ENCODE results near the gene ACACA. TPM values are rescaled to one million over a fixed set of nuclear protein-coding genes. Genes with fewer than 3 reads are reported as not detected.
"Not testable (repeated sequence)": the region's sequence is repeated elsewhere in the genome, so short reads cannot be mapped to it uniquely, and the experiment has no call there.

The ACACA gene
- polyA plus RNA-seq, 4 donors, result 7.0 to 30.0 (median 16.6) TPM

GRCh38 chr17:37082985-37083384 is 323.7 kb downstream of the ACACA start:
- no peaks in the 10 kb centered on the region for H3K27me3 ChIP-seq (ENCODE audit: control insufficient read depth in 3 of 3, insufficient read depth in 3 of 3, low read length in 3 of 3)
- FAIRE-seq (no peak), DNase-seq (no peak)
- WGBS, 3 donors, result 88 to 91% (median 89%) methylated on average over 4 of the region's 4 CpGs
- peaks cover 0 to 12% of the 10 kb centered on the region in 2 donors for H3K9me3 ChIP-seq (ENCODE audit: control insufficient read depth in 2 of 2, insufficient read depth in 1 of 2, low read depth in 1 of 2, low read length in 1 of 2)
- no peak overlapping the region for H3K4me3 ChIP-seq (ENCODE audit: low read depth in 1 of 3, low read length in 3 of 3)
- peaks cover 0 to 39% (median 0%) of the 10 kb centered on the region in 3 donors for H3K4me1 ChIP-seq (ENCODE audit: control insufficient read depth in 3 of 3, insufficient read depth in 2 of 3, low read depth in 1 of 3, low read length in 2 of 3)
- peaks cover 0 to 29% (median 4%) of the 10 kb centered on the region in 3 donors for H3K36me3 ChIP-seq (ENCODE audit: control insufficient read depth in 3 of 3, insufficient read depth in 2 of 3, low read depth in 1 of 3, low read length in 3 of 3)
- no peak overlapping the region for H3K27ac ChIP-seq (ENCODE audit: low read depth in 1 of 3, low read length in 2 of 3)

- WGBS, 3 donors, result 92 to 96% (median 92%) methylated on average over 8 of the region's 8 CpGs
- peaks cover 0 to 29% (median 4%) of the 10 kb centered on the region in 3 donors for H3K36me3 ChIP-seq (ENCODE audit: control insufficient read depth in 3 of 3, insufficient read depth in 2 of 3, low read depth in 1 of 3, low read length in 3 of 3)
- H3K27ac ChIP-seq (ENCODE audit: low read depth in 1 of 3, low read length in 2 of 3), result no peak overlapping the region
- no peak for DNase-seq
- no peaks in the 10 kb centered on the region for H3K27me3 ChIP-seq (ENCODE audit: control insufficient read depth in 3 of 3, insufficient read depth in 3 of 3, low read length in 3 of 3)
- no peak overlapping the region for H3K4me3 ChIP-seq (ENCODE audit: low read depth in 1 of 3, low read length in 3 of 3)
- H3K9me3 ChIP-seq (ENCODE audit: control insufficient read depth in 2 of 2, insufficient read depth in 1 of 2, low read depth in 1 of 2, low read length in 1 of 2), result peaks cover 0 to 15% of the 10 kb centered on the region in 2 donors
- H3K4me1 ChIP-seq (ENCODE audit: control insufficient read depth in 3 of 3, insufficient read depth in 2 of 3, low read depth in 1 of 3, low read length in 2 of 3), result peaks cover 0 to 37% (median 0%) of the 10 kb centered on the region in 3 donors
- FAIRE-seq, result no peak
These were observed 324.2 kb downstream of the ACACA start for GRCh38 chr17:37082311-37082860.

DNA sequence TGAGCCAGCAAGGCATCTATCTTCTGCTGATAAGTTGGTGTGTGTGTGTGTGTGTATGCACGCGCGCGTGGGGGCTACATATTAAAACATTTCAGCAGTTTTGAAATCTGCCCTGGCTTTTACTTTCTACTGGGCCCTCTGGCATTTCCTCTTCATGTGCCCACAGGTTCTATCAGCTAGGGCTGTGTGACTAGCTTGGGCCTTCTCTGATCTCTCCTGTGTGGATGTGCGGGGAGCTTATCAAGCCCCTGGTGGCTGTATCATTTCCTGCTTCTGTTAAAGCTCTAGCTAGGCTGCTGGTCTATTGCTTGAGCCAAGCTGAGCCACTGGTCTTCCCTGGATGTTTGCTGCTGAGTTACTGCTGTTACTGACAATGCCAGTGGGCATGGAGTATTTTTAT is 325.3 kb downstream of the ACACA start:
- Histone ChIP-seq H3K4me1 (ENCODE audit: control insufficient read depth in 3 of 3, insufficient read depth in 2 of 3, low read depth in 1 of 3, low read length in 2 of 3) (peaks cover 0 to 31% (median 0%) of the 10 kb centered on the region in 3 donors), H3K27me3 (ENCODE audit: control insufficient read depth in 3 of 3, insufficient read depth in 3 of 3, low read length in 3 of 3) (no peaks in the 10 kb centered on the region), H3K9me3 (ENCODE audit: control insufficient read depth in 2 of 2, insufficient read depth in 1 of 2, low read depth in 1 of 2, low read length in 1 of 2) (peaks cover 0 to 15% of the 10 kb centered on the region in 2 donors), H3K27ac (ENCODE audit: low read depth in 1 of 3, low read length in 2 of 3) (no peak overlapping the region), H3K4me3 (ENCODE audit: low read depth in 1 of 3, low read length in 3 of 3) (no peak overlapping the region), H3K36me3 (ENCODE audit: control insufficient read depth in 3 of 3, insufficient read depth in 2 of 3, low read depth in 1 of 3, low read length in 3 of 3) (peaks cover 0 to 19% (median 4%) of the 10 kb centered on the region in 3 donors)
- DNase-seq (no peak), FAIRE-seq (no peak)
- WGBS, 3 donors, result 86 to 95% (median 93%) methylated on average over 5 of the region's 5 CpGs

DNA sequence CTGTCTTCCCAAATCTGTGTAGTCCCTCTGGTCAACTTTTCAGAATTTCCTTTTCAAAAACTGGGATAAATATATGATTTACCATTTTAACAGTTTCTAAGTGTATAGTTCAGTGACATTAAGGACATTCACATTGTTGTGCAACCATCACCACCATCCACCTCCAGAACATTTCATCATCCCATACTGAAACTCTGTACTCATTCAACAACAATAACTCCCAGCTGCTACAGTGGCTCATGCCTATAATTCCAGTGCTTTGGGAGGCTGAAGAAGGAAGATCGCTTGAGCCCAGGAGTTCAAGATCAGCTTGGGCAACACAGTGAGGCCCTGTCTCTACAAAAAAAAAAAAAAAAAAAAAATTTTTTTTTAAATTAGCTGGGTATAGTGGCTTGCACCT is 326.9 kb downstream of the ACACA start:
- DNase-seq, result peak in 1 of 2 donors; percentile 54
- Histone ChIP-seq H3K27me3 (ENCODE audit: control insufficient read depth in 3 of 3, insufficient read depth in 3 of 3, low read length in 3 of 3) (no peaks in the 10 kb centered on the region), H3K36me3 (ENCODE audit: control insufficient read depth in 3 of 3, insufficient read depth in 2 of 3, low read depth in 1 of 3, low read length in 3 of 3) (peaks cover 0 to 8% (median 0%) of the 10 kb centered on the region in 3 donors), H3K9me3 (ENCODE audit: control insufficient read depth in 2 of 2, insufficient read depth in 1 of 2, low read depth in 1 of 2, low read length in 1 of 2) (peaks cover 0 to 15% of the 10 kb centered on the region in 2 donors), H3K4me1 (ENCODE audit: control insufficient read depth in 3 of 3, insufficient read depth in 2 of 3, low read depth in 1 of 3, low read length in 2 of 3) (peaks cover 0 to 17% (median 0%) of the 10 kb centered on the region in 3 donors), H3K27ac (ENCODE audit: low read depth in 1 of 3, low read length in 2 of 3) (no peak overlapping the region), H3K4me3 (ENCODE audit: low read depth in 1 of 3, low read length in 3 of 3) (no peak overlapping the region)
- 97 to 100% (median 100%) methylated on average over 1 of the region's 1 CpG for WGBS, 3 donors
- FAIRE-seq, result no peak

- Histone ChIP-seq H3K36me3 (ENCODE audit: control insufficient read depth in 3 of 3, insufficient read depth in 2 of 3, low read depth in 1 of 3, low read length in 3 of 3) (peaks cover 0 to 4% (median 0%) of the 10 kb centered on the region in 3 donors), H3K4me3 (ENCODE audit: low read depth in 1 of 3, low read length in 3 of 3) (no peak overlapping the region), H3K27ac (ENCODE audit: low read depth in 1 of 3, low read length in 2 of 3) (no peak overlapping the region), H3K27me3 (ENCODE audit: control insufficient read depth in 3 of 3, insufficient read depth in 3 of 3, low read length in 3 of 3) (no peaks in the 10 kb centered on the region), H3K4me1 (ENCODE audit: control insufficient read depth in 3 of 3, insufficient read depth in 2 of 3, low read depth in 1 of 3, low read length in 2 of 3) (peaks cover 0 to 11% (median 0%) of the 10 kb centered on the region in 3 donors), H3K9me3 (ENCODE audit: control insufficient read depth in 2 of 2, insufficient read depth in 1 of 2, low read depth in 1 of 2, low read length in 1 of 2) (peaks cover 0 to 15% of the 10 kb centered on the region in 2 donors)
- FAIRE-seq (no peak), DNase-seq (no peak)
- 93 to 98% (median 96%) methylated on average over 2 of the region's 2 CpGs for WGBS, 3 donors
These were observed 327.4 kb downstream of the ACACA start for GRCh38 chr17:37079065-37079708.

- H3K27ac ChIP-seq (ENCODE audit: low read depth in 1 of 3, low read length in 2 of 3); H3K9me3 ChIP-seq (ENCODE audit: control insufficient read depth in 2 of 2, insufficient read depth in 1 of 2, low read depth in 1 of 2, low read length in 1 of 2); H3K4me1 ChIP-seq (ENCODE audit: control insufficient read depth in 3 of 3, insufficient read depth in 2 of 3, low read depth in 1 of 3, low read length in 2 of 3); H3K27me3 ChIP-seq (ENCODE audit: control insufficient read depth in 3 of 3, insufficient read depth in 3 of 3, low read length in 3 of 3); DNase-seq; H3K36me3 ChIP-seq (ENCODE audit: control insufficient read depth in 3 of 3, insufficient read depth in 2 of 3, low read depth in 1 of 3, low read length in 3 of 3); FAIRE-seq; H3K4me3 ChIP-seq (ENCODE audit: low read depth in 1 of 3, low read length in 3 of 3): not testable (repeated sequence)
- 70 to 80% (median 74%) methylated on average over 3 of the region's 3 CpGs for WGBS, 3 donors
These were observed 333.2 kb downstream of the ACACA start for GRCh38 chr17:37073464-37073863.

GRCh38 chr17:37069087-37069486 is 337.5 kb downstream of the ACACA start:
- H3K27ac ChIP-seq (ENCODE audit: low read depth in 1 of 3, low read length in 2 of 3), result peak overlapping the region in 2 of 3 donors; percentile 91 to 96
- peak in 1 of 2 donors; percentile 81 for DNase-seq
- H3K4me1 ChIP-seq (ENCODE audit: control insufficient read depth in 3 of 3, insufficient read depth in 2 of 3, low read depth in 1 of 3, low read length in 2 of 3), result peaks cover 0 to 39% (median 6%) of the 10 kb centered on the region in 3 donors
- 22 to 67% (median 44%) methylated on average over 3 of the region's 3 CpGs for WGBS, 3 donors
- H3K36me3 ChIP-seq (ENCODE audit: control insufficient read depth in 3 of 3, insufficient read depth in 2 of 3, low read depth in 1 of 3, low read length in 3 of 3), result no peaks in the 10 kb centered on the region
- H3K27me3 ChIP-seq (ENCODE audit: control insufficient read depth in 3 of 3, insufficient read depth in 3 of 3, low read length in 3 of 3), result no peaks in the 10 kb centered on the region
- H3K9me3 ChIP-seq (ENCODE audit: control insufficient read depth in 2 of 2, insufficient read depth in 1 of 2, low read depth in 1 of 2, low read length in 1 of 2), result no peaks in the 10 kb centered on the region
- FAIRE-seq, result no peak
- no peak overlapping the region for H3K4me3 ChIP-seq (ENCODE audit: low read depth in 1 of 3, low read length in 3 of 3)

DNA sequence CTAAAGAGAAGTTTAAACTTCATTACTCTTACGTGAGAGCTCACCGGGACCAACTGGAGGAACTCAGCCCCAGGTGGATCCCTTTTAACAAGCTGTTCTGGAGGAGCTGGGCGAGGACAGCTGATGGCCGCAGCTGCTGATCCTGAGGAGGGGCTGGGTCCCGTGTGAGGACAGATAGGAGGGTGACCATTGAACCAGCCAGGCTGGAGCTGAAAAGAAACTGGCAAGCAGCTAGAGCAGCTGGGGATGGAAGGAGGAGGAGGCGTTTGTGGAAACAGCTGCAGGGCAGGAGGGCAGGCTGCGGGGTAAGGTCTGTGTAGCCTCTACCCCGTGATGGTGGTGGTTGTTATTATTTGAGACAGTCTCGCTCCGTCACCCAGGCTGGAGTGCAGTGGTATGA is 338.4 kb downstream of the ACACA start:
- Histone ChIP-seq H3K36me3 (ENCODE audit: control insufficient read depth in 3 of 3, insufficient read depth in 2 of 3, low read depth in 1 of 3, low read length in 3 of 3) (no peaks in the 10 kb centered on the region), H3K9me3 (ENCODE audit: control insufficient read depth in 2 of 2, insufficient read depth in 1 of 2, low read depth in 1 of 2, low read length in 1 of 2) (no peaks in the 10 kb centered on the region), H3K4me3 (ENCODE audit: low read depth in 1 of 3, low read length in 3 of 3) (peak overlapping the region in 1 of 3 donors; percentile 39), H3K27me3 (ENCODE audit: control insufficient read depth in 3 of 3, insufficient read depth in 3 of 3, low read length in 3 of 3) (no peaks in the 10 kb centered on the region), H3K4me1 (ENCODE audit: control insufficient read depth in 3 of 3, insufficient read depth in 2 of 3, low read depth in 1 of 3, low read length in 2 of 3) (peaks cover 0 to 39% (median 6%) of the 10 kb centered on the region in 3 donors), H3K27ac (ENCODE audit: low read depth in 1 of 3, low read length in 2 of 3) (peak overlapping the region; percentile 56 to 96 (median 91))
- DNase-seq, result peak; percentile 69 to 80
- no peak for FAIRE-seq
- WGBS, 3 donors, result 6 to 43% (median 28%) methylated on average over 10 of the region's 10 CpGs
